AG10803 (cell line): ENCODE data around the gene TBL3.
A peak's percentile ranks its signal among the peaks of the same experiment; 100 is the strongest.

Source experiments
- DNase-seq: peaks from one replicate; pipeline ENCODE4 v3.0.0; 2010; ENCODE audit warnings: low read depth
- H3K4me3 ChIP-seq: 2 replicates; pipeline ENCODE4 v1.5.1; 2011; ENCODE audit warnings: mild to moderate bottlenecking, low read length, control low read depth
- TF ChIP-seq, protein P1 (sequence below): conservative IDR thresholded peaks from 2 replicates; pipeline ENCODE4 v1.5.1; 2011; ENCODE audit warnings: mild to moderate bottlenecking, low read length, control low read depth, inconsistent platforms

The TBL3 gene

DNA sequence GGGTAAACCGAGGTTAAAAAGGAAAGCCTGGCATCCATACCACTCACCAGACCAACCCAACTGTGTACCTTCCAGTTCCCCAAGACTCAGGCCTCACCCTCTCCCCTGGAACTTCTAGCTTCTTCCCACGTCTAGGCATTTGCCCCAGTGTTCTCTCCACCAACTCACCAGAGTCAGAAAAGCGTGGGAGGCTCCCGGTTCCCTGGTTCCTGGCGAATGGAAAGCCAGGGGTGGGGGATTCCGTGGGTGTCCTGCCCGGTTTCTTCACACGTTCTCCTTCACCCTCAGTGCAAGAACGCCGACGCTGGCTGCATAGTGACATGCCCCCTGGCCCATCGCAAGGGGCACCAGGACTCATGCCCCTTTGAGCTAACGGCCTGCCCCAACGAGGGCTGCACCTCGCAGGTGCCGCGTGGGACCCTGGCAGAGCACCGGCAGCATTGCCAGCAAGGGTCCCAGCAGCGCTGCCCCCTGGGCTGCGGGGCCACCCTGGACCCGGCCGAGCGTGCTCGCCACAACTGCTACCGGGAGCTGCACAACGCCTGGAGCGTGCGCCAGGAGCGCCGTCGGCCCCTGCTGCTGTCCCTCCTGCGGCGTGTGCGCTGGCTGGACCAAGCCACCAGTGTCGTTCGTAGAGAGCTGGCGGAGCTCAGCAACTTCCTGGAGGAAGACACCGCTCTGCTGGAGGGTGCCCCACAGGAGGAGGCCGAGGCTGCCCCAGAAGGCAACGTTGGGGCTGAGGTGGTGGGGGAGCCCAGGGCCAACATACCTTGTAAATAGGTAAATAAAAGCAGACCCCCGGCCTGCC lies 3.5 kb upstream of the TBL3 start:
- TF ChIP-seq, protein P1, sequence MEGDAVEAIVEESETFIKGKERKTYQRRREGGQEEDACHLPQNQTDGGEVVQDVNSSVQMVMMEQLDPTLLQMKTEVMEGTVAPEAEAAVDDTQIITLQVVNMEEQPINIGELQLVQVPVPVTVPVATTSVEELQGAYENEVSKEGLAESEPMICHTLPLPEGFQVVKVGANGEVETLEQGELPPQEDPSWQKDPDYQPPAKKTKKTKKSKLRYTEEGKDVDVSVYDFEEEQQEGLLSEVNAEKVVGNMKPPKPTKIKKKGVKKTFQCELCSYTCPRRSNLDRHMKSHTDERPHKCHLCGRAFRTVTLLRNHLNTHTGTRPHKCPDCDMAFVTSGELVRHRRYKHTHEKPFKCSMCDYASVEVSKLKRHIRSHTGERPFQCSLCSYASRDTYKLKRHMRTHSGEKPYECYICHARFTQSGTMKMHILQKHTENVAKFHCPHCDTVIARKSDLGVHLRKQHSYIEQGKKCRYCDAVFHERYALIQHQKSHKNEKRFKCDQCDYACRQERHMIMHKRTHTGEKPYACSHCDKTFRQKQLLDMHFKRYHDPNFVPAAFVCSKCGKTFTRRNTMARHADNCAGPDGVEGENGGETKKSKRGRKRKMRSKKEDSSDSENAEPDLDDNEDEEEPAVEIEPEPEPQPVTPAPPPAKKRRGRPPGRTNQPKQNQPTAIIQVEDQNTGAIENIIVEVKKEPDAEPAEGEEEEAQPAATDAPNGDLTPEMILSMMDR, result no peak
- H3K4me3 ChIP-seq, result no peak overlapping the region
- DNase-seq, result no peak

DNA sequence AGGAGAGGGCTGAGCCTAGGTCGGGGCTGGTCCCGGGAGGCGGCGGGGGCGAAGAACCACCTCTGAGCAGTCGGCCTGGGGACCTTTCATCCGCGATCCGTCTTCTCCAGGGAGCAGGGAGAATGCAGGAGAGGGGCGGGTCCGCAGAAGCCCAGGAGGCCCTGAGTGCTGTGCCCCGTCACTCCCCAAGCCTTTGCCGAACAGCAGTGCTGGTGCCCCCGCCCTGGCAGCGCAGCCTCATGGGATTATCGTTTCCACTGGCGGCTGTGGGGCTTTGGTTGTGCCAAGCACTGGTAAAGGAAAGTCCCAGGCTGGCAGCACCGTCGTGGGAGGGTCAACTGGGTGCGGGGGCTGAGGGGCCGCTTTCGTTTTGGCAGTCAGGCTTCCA lies 631 bp downstream of the TBL3 start:
- TF ChIP-seq, protein P1, result no peak
- DNase-seq, result no peak
- peak overlapping the region; percentile 81 for H3K4me3 ChIP-seq

GRCh38 chr16:1973461-1974156 lies 1.8 kb downstream of the TBL3 start:
- DNase-seq, result no peak
- no peak overlapping the region for H3K4me3 ChIP-seq
- TF ChIP-seq, protein P1, result no peak

- H3K4me3 ChIP-seq, result no peak overlapping the region
Measured at GRCh38 chr16:1974157-1975070, 2.6 kb downstream of the TBL3 start.

GRCh38 chr16:1975432-1976215 lies 3.8 kb downstream of the TBL3 start:
- H3K4me3 ChIP-seq, result no peak overlapping the region
- TF ChIP-seq, protein P1, result no peak
- DNase-seq, result no peak

More at GRCh38 chr16:1974157-1975070, 2.6 kb downstream of the TBL3 start:
- DNase-seq, result no peak
- TF ChIP-seq, protein P1, result no peak

GRCh38 chr16:1976216-1976520 lies 4.3 kb downstream of the TBL3 start:
- no peak overlapping the region for H3K4me3 ChIP-seq
- TF ChIP-seq, protein P1, result no peak
- DNase-seq, result no peak
